Left ventricle myocardium inferior (tissue), 1 donor: Measurements from ENCODE around the gene NCS1. TPM values are rescaled to one million over a fixed set of nuclear protein-coding genes. Genes with fewer than 3 reads are reported as not detected.

Source experiments
- DNase-seq: peaks from one replicate; pipeline ENCODE4 v3.0.0-alpha.2; 2020
- H3K27ac ChIP-seq: fragments of 200-600 bp; replicated peaks from 2 replicates; pipeline ENCODE4 v1.8.0; 2021
- H3K27me3 ChIP-seq: fragments of 200-600 bp; 2 replicates; pipeline ENCODE4 v1.8.0; 2021; ENCODE audit warnings: low read depth
- H3K36me3 ChIP-seq: fragments of 200-600 bp; 2 replicates; pipeline ENCODE4 v1.8.0; 2021
- H3K4me1 ChIP-seq: fragments of 200-600 bp; 2 replicates; pipeline ENCODE4 v1.8.0; 2021
- H3K4me3 ChIP-seq: fragments of 200-600 bp; 2 replicates; pipeline ENCODE4 v1.8.0; 2021; ENCODE audit warnings: mild to moderate bottlenecking, moderate library complexity
- H3K9me3 ChIP-seq: fragments of 200-600 bp; replicated peaks from 2 replicates; pipeline ENCODE4 v1.8.0; 2021
- CTCF ChIP-seq: fragments of 200-600 bp; IDR thresholded peaks from 2 replicates; pipeline ENCODE4 v1.8.0; 2021; ENCODE audit warnings: antibody characterized with exemption, mild to moderate bottlenecking, borderline replicate concordance
- intact Hi-C: fragments of 100-400 bp; cut with micrococcal nuclease; formaldehyde crosslinking; loops from one replicate; pipeline ENCODE4 v1.11.0; 2022
- total RNA-seq: library from RNA; stranded (reverse); fragmentation: NEBNext Ultra II Directional; extraction: Animal tissue kit (Norgen Biotek cat#: 25700); gene quantifications from one replicate; pipeline ENCODE4 v1.2.1, GENCODE V29; 2021
- donor health status: DM: no; HTN: yes; CAD: no; lungs with severe emphysema.

NCS1 gene
- total RNA-seq, 1 donor from 2014 or later: 6.1 TPM

- peaks cover 10% of the 10 kb centered on the region for H3K27me3 ChIP-seq
- DNase-seq: no peak
- intact Hi-C loops: no loop called here
- H3K36me3 ChIP-seq: no peaks in the 10 kb centered on the region
- H3K4me3 ChIP-seq: no peak overlapping the region
- no peak overlapping the region for H3K27ac ChIP-seq
- no peaks in the 10 kb centered on the region for H3K9me3 ChIP-seq
- H3K4me1 ChIP-seq: no peaks in the 10 kb centered on the region
- no peak for TF ChIP-seq CTCF
These were observed 41.9 kb downstream of the NCS1 start for GRCh38 chr9:130213911-130214761.

GRCh38 chr9:130214776-130215340 lies 42.7 kb downstream of the NCS1 start:
- no peak for DNase-seq
- Histone ChIP-seq H3K4me3 (no peak overlapping the region), H3K27ac (no peak overlapping the region), H3K36me3 (no peaks in the 10 kb centered on the region), H3K4me1 (no peaks in the 10 kb centered on the region), H3K27me3 (peaks cover 10% of the 10 kb centered on the region), H3K9me3 (no peaks in the 10 kb centered on the region)
- no peak for TF ChIP-seq CTCF
- intact Hi-C loops: no loop called here

GRCh38 chr9:130215341-130216119 lies 43.3 kb downstream of the NCS1 start:
- no peak overlapping the region for H3K27ac ChIP-seq
- no peak for DNase-seq
- intact Hi-C loops: no loop called here
- H3K4me1 ChIP-seq: peaks cover 2% of the 10 kb centered on the region
- H3K9me3 ChIP-seq: no peaks in the 10 kb centered on the region
- no peak overlapping the region for H3K4me3 ChIP-seq
- no peak for TF ChIP-seq CTCF
- H3K27me3 ChIP-seq: peaks cover 9% of the 10 kb centered on the region
- no peaks in the 10 kb centered on the region for H3K36me3 ChIP-seq

GRCh38 chr9:130217838-130218237 lies 45.6 kb downstream of the NCS1 start:
- intact Hi-C loops: no loop called here
- H3K27me3 ChIP-seq: no peaks in the 10 kb centered on the region
- H3K27ac ChIP-seq: no peak overlapping the region
- no peak for DNase-seq
- no peaks in the 10 kb centered on the region for H3K36me3 ChIP-seq
- TF ChIP-seq CTCF: no peak
- no peaks in the 10 kb centered on the region for H3K9me3 ChIP-seq
- no peak overlapping the region for H3K4me3 ChIP-seq
- H3K4me1 ChIP-seq: peaks cover 5% of the 10 kb centered on the region

- no peaks in the 10 kb centered on the region for H3K27me3 ChIP-seq
- no peak for TF ChIP-seq CTCF
- no peaks in the 10 kb centered on the region for H3K36me3 ChIP-seq
- H3K4me3 ChIP-seq: no peak overlapping the region
- H3K27ac ChIP-seq: no peak overlapping the region
- peaks cover 5% of the 10 kb centered on the region for H3K4me1 ChIP-seq
- H3K9me3 ChIP-seq: no peaks in the 10 kb centered on the region
- DNase-seq: no peak
- intact Hi-C loops: no loop called here
These were observed 47.5 kb downstream of the NCS1 start for GRCh38 chr9:130219661-130220096.
